ENCODE results near the gene CACNA2D3.

GRCh38 chr3:54784021-54784420 lies 661.7 kb downstream of the CACNA2D3 start:
- TF ChIP-seq POLR2A (IDR thresholded peaks at IDR 0.05; ENCODE audit: low read length): no peak
- TF ChIP-seq GATA1 (IDR thresholded peaks at IDR 0.05; ENCODE audit: low read depth, low read length): no peak
